Endodermal cell (in vitro differentiated cells): Measurements from ENCODE around the gene TYRO3. TPM values are rescaled to one million over a fixed set of nuclear protein-coding genes. Genes with fewer than 3 reads are reported as not detected.
A peak's percentile ranks its signal among the peaks of the same experiment; 100 is the strongest.
"Not testable (repeated sequence)": the region's sequence is repeated elsewhere in the genome, so short reads cannot be mapped to it uniquely, and the experiment has no call there.

Source experiments
- DNase-seq: peaks from one replicate; pipeline ENCODE4 v3.0.0-alpha.2; 2017
- H3K27ac ChIP-seq: 2 replicates; pipeline ENCODE4 v1.5.1; 2013; ENCODE audit warnings: mild to moderate bottlenecking, low read depth, low read length, moderate library complexity
- H3K27me3 ChIP-seq: 2 replicates; pipeline ENCODE4 v1.6.1; 2013; ENCODE audit warnings: mild to moderate bottlenecking, low read length, moderate library complexity; ENCODE audit not compliant: insufficient read depth, control insufficient read depth, poor library complexity, severe bottlenecking
- H3K36me3 ChIP-seq: 2 replicates; pipeline ENCODE4 v1.7.0; 2013; ENCODE audit warnings: mild to moderate bottlenecking, low read length, moderate library complexity; ENCODE audit not compliant: control insufficient read depth, insufficient read depth
- H3K4me1 ChIP-seq: one replicate; pipeline ENCODE4 v1.7.0; 2013; ENCODE audit warnings: low read length; ENCODE audit not compliant: control insufficient read depth, insufficient read depth
- H3K4me3 ChIP-seq: 2 replicates; pipeline ENCODE4 v1.5.1; 2013; ENCODE audit warnings: mild to moderate bottlenecking, low read length, moderate library complexity
- H3K9ac ChIP-seq: 2 replicates; pipeline ENCODE4 v1.6.1; 2013; ENCODE audit warnings: mild to moderate bottlenecking, low read length, moderate library complexity; ENCODE audit not compliant: poor library complexity, severe bottlenecking; ENCODE audit errors: extremely low read depth
- H3K9me3 ChIP-seq: 2 replicates; pipeline ENCODE4 v1.6.1; 2013; ENCODE audit warnings: mild to moderate bottlenecking, low read length, moderate library complexity; ENCODE audit not compliant: control insufficient read depth
- H3K27ac Mint-ChIP-seq: 2 replicates; pipeline ENCODE4 v1.8.0; 2020; ENCODE audit warnings: mixed read lengths
- H3K27me3 Mint-ChIP-seq: 2 replicates; pipeline ENCODE4 v1.8.0; 2021; ENCODE audit warnings: mild to moderate bottlenecking, mixed read lengths; ENCODE audit not compliant: insufficient read depth
- H3K36me3 Mint-ChIP-seq: 2 replicates; pipeline ENCODE4 v1.8.0; 2020; ENCODE audit warnings: low read depth, mixed read lengths
- H3K4me1 Mint-ChIP-seq: 2 replicates; pipeline ENCODE4 v1.8.0; 2020; ENCODE audit warnings: mixed read lengths
- H3K4me3 Mint-ChIP-seq: 2 replicates; pipeline ENCODE4 v1.8.0; 2020; ENCODE audit warnings: mild to moderate bottlenecking, moderate library complexity, mixed read lengths
- H3K9me3 Mint-ChIP-seq: 2 replicates; pipeline ENCODE4 v1.8.0; 2020; ENCODE audit warnings: mild to moderate bottlenecking, mixed read lengths
- CTCF ChIP-seq: fragments of 200-600 bp; sonication (generic); conservative IDR thresholded peaks from 2 replicates; pipeline ENCODE4 v1.5.0; 2021; ENCODE audit warnings: antibody characterized with exemption, mild to moderate bottlenecking
- WGBS, 2 experiments: methylation state at CpG; one replicate each; pipeline versions ENCODE4 v1.1.5 to v1.1.7; 2013; ENCODE audit warnings: missing lambda C conversion rate in 2 of 2, mixed read lengths in 1 of 2; ENCODE audit not compliant: insufficient coverage in 1 of 2, insufficient read length in 1 of 2; 5-methylcytosine and 5-hydroxymethylcytosine counted together
- total RNA-seq, 2 donors: library from RNA; stranded (reverse); fragmentation: NEBNext Ultra II Directional in 1 of 2; extraction: Animal tissue kit (Norgen Biotek cat#: 25700) in 1 of 2; gene quantifications; 2 replicates in 1 of 2; 3 replicates in 1 of 2; pipeline ENCODE4 v1.2.1, GENCODE V29; 2021

Gene TYRO3
- total RNA-seq, 2 donors from 2014 or later = 293 to 311 TPM

- Histone ChIP-seq H3K27ac (peak overlapping the region; percentile 93), H3K4me3 (peak overlapping the region; percentile 76), H3K4me1 (peaks cover 37% of the 10 kb centered on the region), H3K9ac (peak overlapping the region; percentile 75), H3K27me3 (no peaks in the 10 kb centered on the region), H3K36me3 (peaks cover 84% of the 10 kb centered on the region), H3K9me3 (no peaks in the 10 kb centered on the region)
- Mint-ChIP-seq H3K9me3 (no peaks in the 10 kb centered on the region), H3K27ac (peak overlapping the region; percentile 99), H3K36me3 (peaks cover 73% of the 10 kb centered on the region), H3K4me3 (peak overlapping the region; percentile 49), H3K4me1 (peaks cover 71% of the 10 kb centered on the region), H3K27me3 (no peaks in the 10 kb centered on the region)
- TF ChIP-seq CTCF = no peak
- 42 to 47% methylated on average over 3 to 4 of the region's 4 CpGs for WGBS, 2 experiments
- peak; percentile 83 for DNase-seq
Observed at GRCh38 chr15:41567862-41568261, 8.8 kb downstream of the TYRO3 start.

- 41 to 51% methylated on average over 7 to 8 of the region's 8 CpGs for WGBS, 2 experiments
Observed at GRCh38 chr15:41568350-41569017, 9.5 kb downstream of the TYRO3 start.

GRCh38 chr15:41569232-41569631 lies 10.2 kb downstream of the TYRO3 start:
- not testable (repeated sequence) for H3K9me3 ChIP-seq, H3K4me3 ChIP-seq, H3K27me3 ChIP-seq, DNase-seq, H3K27me3 Mint-ChIP-seq, H3K9ac ChIP-seq, H3K27ac ChIP-seq, H3K9me3 Mint-ChIP-seq
- peaks cover 77% of the 10 kb centered on the region for H3K36me3 Mint-ChIP-seq
- WGBS, 2 experiments = 100% methylated on average over 1 of the region's 1 CpG
- Histone ChIP-seq H3K4me1 (peaks cover 36% of the 10 kb centered on the region), H3K36me3 (peaks cover 81% of the 10 kb centered on the region)
- H3K27ac Mint-ChIP-seq = peak overlapping the region; percentile 99
- H3K4me3 Mint-ChIP-seq = peak overlapping the region; percentile 49
- H3K4me1 Mint-ChIP-seq = peaks cover 71% of the 10 kb centered on the region

More at GRCh38 chr15:41568350-41569017, 9.5 kb downstream of the TYRO3 start:
- H3K27ac Mint-ChIP-seq = peak overlapping the region; percentile 99
- TF ChIP-seq CTCF = no peak
- no peaks in the 10 kb centered on the region for H3K9me3 ChIP-seq
- peak overlapping the region; percentile 93 for H3K27ac ChIP-seq
- peaks cover 74% of the 10 kb centered on the region for H3K36me3 Mint-ChIP-seq
- peaks cover 37% of the 10 kb centered on the region for H3K4me1 ChIP-seq
- peaks cover 71% of the 10 kb centered on the region for H3K4me1 Mint-ChIP-seq
- peaks cover 84% of the 10 kb centered on the region for H3K36me3 ChIP-seq
- no peaks in the 10 kb centered on the region for H3K27me3 ChIP-seq
- H3K4me3 ChIP-seq = peak overlapping the region; percentile 76
- peak overlapping the region; percentile 75 for H3K9ac ChIP-seq
- no peaks in the 10 kb centered on the region for H3K27me3 Mint-ChIP-seq
- peak overlapping the region; percentile 49 for H3K4me3 Mint-ChIP-seq
- peak; percentile 96 for DNase-seq
- no peaks in the 10 kb centered on the region for H3K9me3 Mint-ChIP-seq
